GM18907 (cell line): Measurements from ENCODE around the gene IGF1R.

Experiments used
- ATAC-seq: cut with Tn5 transposase; IDR thresholded peaks from one replicate; pipeline ENCODE4 v1.9.1; 2021; ENCODE audit warnings: mild to moderate bottlenecking, moderate library complexity; ENCODE audit not compliant: unreplicated experiment

The IGF1R gene

DNA sequence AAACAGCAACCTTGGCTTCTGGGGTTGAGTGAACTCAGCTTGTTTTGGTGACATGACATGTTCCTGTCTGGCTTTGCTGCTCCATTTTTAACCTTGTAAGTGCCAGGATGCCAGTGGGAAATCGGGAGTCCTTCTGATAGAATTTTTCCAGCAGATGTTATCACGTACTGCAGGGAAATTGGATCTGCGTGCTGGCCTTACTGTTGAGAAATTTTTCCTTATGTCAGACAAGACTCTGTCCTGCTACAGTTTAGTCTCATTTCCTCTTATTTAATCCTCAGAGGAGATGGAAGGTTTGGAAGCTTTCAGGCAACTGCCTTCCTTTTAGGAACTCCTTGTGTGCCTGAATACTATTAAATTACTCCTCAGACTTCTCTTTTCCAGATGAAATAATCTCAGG, 278.7 kb downstream of the IGF1R start:
- ATAC-seq, result no peak

DNA sequence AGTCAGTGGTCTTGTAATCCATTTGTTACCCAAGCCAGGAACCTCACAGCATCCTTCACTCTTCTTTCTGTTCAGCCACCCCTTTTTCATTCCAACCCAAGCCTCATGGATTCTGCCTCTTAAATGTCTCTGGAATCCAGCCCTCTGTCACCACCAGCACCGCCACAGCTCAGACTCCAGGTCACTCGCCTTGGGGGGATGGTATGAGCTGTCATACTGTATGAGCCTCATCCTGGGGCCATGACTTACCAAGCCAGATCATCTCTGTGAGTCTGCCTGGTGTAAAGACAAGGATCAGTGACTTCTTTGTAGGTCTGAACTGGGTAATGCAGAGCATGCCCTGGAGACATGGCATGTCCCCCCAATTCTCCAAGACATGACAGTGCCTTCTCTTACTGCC, 279.7 kb downstream of the IGF1R start:
- ATAC-seq, result no peak

DNA sequence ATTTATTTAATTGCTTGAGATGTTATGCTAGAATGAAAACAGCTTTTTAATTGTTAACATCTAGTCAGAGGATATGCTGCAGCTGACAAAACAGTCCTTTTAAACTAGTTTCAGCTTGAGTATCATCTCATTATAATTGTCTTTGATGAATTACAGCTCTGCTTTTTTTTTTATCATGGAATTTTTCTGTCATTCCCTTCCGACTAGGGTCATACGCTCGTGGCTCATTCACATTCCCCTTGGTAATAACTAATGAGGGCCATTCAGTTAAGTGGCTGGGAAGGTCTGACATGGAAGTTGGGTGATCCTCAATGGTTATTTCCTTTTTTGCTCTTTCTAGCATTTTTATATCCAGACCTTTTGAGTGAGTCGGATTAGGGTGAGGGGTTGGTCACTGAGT, 282.2 kb downstream of the IGF1R start:
- ATAC-seq, result no peak

DNA sequence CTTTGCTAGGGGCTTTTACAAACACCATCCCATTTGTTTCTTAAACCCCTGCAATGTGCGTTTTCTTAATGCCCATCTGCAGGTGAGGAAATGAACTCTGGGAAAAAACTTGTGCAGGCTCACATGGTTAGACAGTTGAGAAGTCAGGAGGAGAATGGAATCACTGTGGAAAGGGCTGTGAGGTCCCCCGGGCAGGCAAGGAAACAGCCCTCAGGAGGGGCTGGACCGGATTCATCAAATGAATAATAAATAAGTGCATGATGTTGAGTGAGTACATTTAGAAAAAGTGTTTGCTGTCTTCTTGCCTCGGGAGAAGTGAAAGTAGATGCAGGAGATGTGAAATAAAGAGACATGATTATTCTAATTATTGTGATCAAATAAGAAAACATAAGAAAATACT, 282.7 kb downstream of the IGF1R start:
- ATAC-seq, result no peak

DNA sequence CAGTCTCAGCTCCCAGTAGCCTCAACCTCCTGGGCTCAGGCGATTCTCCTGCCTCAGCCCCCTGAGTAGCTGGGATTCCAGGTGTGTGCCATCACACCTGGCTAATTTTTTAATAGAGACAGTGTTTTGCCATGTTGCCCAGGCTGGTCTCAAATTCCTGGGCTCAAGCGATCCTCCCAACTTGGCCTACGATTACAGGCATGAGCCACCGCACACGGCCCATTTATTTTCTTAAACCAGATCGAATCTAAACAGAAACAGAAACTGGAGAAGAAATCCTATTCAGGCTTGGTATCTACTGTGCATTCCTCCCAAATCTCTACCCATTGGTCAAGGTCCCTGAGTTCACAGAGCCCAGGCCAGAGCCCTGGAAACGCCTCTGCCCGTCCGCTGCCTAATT, 285.1 kb downstream of the IGF1R start:
- ATAC-seq, result no peak

DNA sequence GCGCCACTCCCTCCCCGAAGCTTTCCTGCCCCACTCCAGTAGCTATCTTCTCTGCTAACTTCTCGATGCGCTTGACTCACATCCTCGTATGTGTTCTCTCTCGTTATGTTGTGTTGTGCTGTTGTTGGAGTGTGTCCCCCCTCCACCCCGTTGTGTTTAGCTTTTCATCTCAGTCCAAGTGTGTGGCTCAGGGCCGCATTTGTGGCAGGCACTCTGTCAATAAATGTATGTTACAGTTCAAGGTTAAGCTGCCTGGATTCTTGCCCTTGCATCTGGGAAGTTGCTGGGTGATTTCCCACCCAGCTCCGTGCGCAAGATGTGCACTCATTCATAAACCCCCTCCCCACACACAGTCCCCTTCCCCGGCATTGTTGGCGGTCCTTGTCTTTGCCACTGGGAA, 287.4 kb downstream of the IGF1R start:
- ATAC-seq, result no peak

DNA sequence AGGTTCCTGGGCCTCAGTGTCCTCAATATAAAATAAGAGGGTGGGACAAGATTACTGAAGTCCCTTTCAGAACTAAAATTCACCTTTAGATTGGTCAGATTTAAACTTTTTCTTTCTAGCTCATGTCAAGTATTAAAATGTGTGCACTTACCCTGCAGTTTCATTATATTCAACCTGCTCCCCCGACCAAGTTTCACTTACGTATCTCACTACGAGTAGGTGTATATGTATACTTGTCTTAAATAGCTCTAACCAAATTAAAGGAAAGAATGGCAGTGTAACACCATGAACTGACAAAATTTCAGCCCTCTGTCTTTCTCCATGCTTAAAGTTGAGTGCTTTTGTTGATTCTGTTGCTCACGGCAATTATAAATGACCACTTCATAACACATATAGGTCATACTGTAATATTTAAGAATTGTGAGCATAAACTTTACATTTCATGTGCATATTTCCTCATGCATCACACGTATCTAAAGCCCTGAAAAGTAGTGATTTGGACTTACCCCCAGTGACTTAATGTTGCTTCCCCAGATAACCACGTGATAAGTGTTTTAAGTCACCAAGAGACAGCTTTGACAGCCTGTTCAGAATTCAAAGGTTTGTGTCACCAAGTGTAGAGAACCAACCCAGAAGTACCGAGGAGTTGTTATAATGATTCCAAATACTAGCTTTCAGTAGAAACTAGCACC, 289.2 kb downstream of the IGF1R start:
- ATAC-seq, result peak; percentile 51

DNA sequence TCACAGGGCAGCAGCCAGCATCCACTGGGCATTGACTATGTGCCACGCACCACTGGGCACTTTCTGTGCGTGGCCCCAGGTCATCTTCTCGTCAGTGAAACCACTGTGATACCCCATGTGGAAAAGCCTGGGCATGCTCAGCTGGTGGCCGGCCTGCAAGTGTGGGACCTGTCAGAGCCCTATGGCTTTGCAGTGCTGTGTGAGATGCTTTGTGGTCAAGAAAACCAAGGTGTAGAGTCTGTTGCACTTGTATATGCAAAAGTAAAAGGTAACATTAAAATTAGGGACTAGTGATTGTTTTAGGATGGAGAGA, 289.7 kb downstream of the IGF1R start:
- ATAC-seq, result peak; percentile 39

DNA sequence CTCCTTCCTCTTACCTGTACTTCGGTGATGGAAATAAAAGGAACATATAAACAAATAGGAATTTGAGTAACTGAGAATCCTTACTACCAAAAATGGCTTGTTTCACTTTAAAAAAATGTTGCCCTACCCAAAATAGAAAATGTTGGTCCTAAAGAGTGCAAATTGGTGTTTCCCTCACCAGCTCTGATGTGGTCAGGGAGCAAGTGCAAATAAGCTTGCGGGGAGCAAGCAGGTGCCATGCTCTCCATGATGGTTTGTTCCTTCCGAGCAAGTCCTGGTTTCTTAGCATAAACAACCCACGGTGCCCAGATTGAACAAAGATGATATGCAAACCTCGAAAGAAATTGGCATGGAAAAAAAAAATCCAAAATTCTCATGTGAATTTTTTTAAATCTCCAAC, 290.5 kb downstream of the IGF1R start:
- no peak for ATAC-seq

DNA sequence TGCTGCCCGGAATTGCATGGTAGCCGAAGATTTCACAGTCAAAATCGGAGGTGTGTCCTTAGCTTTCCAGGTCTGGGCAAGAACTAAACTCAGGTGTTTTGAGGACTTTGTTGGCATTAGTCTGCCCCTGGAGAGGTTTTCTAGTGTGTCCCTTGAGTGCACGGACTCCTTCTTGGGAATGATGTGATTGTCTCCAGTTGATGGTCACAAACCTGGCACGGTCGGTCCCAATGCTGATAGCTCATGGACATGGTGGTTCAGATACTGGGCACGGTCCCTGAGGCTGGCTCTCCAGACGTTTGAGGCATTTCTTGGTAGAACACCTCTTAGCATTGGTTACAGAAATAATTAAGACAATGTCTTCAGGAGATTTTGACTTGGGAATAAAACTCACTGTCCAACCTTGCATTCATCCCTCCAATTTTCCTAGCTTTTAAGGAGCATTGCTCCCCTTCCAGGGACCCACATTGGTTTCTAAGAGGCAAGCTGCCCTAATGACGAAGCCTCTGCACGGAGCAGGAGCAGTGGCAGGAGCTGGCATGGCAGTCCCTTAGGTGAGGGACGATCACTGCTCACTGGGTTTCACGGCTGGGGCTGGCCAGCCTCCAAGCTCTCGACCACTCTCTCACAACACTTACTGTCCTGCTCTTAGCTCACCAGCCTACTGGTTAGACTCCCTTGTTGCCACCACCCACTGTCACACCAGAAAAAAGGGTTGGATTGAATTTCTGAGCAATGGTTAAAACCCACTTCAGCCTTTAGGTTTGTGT, 291.2 kb downstream of the IGF1R start:
- ATAC-seq, result no peak

DNA sequence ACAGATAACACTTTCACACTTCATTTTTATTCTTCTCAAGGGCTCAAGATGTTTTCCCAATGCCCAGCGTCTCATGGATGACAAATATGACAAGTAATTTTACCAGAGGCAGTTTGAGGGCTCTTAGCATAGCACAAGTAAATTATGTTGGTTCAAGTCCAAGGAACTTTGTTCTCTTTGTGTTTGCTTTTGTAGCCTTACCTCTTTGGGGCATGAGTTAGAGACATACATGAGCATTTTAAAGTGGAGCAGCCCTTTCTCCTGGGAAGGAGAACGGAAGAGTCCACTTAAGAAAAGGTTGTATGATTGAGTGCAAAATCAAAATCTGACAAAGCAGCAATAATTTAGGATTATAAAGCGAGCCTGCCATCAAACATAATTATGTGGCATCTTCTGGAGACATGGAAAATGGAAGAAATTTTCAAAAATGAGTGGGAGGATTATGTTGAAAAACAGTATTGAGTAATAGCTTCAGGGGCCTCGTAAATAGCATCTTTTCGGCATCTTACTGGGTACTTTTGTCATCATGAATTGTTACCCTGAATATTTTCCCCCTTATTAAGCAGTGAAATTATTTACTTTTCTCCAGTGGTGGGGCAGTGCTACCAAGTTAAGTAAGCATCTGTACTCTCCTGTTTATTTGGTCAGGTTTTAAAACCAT, 293.4 kb downstream of the IGF1R start:
- no peak for ATAC-seq

DNA sequence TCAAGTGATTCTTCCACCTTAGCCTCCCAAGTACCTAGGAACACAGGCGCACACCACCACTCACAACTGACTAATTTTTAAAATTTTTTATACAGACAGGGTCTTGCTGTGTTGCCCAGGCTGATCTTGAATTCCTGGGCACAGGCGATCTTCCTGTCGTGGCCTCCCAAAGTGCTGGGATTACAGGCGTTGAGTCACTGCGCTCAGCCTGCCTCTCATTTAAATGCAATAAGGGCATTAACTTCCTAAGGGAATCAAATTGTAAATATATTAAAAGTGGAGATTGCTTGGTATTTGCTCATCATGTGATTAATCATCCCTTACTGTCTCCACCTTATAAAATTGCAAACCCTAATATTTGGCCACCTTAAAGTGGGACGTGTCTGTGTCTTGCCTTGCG, 294.1 kb downstream of the IGF1R start:
- no peak for ATAC-seq

DNA sequence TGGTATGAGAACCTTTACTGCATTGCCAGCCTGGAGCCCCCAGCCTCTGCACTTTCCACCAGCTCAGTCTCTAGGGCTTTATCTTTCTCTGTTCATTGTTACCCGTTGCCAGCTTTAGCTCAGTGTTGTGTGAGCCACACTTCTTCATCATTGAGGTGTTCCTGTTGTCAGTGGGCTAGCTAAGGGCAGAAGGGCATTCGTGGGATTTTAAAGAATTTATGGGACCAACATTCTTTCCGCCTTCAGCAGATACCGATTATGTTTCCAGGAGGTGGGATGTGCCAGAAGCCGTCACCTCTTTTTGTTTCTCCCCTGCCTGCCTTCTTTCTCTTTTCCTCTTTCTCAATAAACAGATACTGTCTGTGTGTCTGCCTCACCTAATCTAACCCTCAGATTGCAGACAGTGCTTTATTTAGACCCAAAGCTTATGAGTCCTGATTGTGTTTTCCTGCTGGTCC, 294.7 kb downstream of the IGF1R start:
- ATAC-seq, result no peak

DNA sequence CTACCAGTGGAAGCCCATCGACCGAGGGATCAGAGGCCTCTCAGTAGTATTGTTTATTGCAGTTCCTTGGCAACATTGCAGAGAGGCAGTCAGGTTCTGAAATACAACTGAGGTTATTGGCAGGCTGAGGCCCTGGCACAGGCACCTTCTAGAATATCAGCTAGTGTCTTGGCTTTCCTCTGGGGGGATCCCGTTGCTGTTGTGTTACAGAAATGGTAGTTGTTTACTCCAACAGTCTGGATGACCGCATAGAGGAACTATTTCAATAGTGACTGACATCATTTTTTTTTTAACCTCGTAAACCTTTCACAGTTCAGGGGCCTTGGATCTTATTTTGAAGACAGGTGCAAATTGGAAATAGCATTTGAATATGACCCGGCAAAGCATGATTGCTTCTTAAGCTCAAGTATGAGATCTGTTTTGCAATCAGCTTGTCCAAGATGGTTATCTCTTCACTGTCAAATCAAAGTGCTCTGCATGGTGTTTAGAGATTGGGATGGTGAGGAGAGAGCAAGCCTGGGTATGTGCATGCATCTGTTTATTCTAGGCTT, 295.3 kb downstream of the IGF1R start:
- ATAC-seq, result no peak

DNA sequence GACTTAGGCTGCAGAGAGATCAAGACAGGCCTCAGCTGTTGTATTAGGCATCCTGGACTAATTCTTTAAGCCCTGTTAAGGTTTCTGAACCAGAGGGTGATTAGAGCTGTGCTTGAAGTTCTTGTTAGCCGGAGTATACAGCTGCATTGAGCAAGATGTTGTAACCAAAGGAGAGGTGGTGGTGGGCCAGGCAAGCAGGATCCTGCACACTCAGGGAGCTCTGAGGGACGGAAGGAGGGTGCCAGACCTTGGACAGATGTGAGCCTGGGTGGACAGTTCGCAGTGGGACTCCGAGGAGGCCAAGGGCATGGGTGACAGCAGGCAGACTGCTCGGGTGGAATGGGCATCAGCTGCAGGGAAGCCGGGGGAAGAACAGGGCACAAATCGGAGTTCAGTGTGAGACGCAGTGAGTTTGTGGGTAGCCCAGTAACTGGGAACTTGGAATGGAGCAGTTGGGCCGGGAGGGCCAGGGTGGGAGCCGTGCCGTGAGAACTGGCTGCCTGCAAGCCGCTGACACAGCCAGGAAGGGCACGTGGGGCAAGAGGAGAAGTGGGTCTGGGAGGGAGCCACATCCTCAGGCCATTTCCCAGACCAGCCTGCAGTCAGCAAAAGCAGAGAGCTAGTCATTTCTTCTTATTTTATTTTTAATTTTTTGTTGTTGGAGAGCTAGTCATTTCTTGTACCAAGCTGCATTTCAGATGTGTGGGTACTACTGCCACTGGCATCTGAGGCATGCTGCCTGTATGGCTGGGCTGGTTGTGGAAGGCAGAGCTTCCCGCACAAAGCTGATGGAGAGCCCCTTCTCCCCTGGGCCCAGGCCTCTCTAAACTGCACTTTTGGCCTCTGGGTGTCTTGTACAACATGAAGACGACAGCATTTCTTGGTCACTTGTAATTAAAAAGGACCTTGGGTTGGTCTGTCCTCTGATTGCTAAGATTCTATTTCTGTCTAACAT, 298.2 kb downstream of the IGF1R start:
- ATAC-seq, result no peak

DNA sequence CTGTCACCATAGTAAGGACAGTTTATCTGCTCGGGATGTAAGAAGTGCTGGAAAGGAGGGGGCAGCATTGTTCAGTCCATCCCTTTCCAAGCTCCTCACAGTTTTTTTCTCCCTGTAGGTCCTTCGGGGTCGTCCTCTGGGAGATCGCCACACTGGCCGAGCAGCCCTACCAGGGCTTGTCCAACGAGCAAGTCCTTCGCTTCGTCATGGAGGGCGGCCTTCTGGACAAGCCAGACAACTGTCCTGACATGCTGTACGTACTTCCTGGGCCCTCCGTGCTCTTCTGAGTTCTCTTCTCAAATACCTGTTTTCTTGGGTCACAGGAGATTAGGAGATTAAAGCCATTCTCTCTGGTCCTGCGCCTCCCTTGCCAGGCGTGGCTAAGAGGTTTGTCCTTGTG, 300.1 kb downstream of the IGF1R start:
- ATAC-seq, result no peak

DNA sequence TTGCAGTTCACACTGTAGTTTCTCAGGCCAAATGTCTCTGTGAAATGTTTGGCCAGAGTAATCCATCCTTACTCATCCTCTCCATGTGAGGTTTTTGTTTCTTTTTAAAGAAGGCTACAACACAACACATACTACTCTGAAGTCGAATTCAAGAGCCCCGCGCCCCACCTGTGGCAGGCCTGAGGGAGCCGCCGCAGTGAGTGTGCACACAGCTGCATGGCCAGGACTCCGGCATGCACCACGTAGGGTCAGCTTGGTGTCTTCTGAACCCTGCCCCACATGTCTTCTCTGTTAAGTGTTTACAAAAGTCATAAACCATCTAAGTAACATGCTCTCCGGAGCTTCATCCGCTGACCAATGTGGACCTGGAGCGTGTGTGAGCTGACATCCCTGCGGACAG, 300.6 kb downstream of the IGF1R start:
- ATAC-seq, result no peak

DNA sequence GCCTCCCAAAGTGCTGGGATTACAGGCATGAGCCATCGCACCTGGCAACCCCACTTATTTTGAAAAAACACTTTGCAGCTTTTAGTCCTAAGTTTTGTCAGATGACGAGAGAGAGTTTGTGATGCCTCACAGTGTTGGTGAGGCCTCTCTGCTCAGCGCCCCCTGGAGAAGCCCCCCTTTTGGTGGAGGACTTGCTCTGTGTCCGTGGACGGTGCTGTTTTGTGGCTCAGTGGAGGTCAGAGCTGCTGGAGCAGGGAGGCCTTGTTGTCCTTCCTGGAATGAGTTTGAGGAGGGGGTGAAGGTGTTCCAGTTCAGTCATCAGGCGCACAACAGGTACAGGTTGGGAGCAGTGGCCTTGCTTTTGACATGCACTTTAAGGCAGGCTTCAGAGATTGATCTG, 301.3 kb downstream of the IGF1R start:
- no peak for ATAC-seq

DNA sequence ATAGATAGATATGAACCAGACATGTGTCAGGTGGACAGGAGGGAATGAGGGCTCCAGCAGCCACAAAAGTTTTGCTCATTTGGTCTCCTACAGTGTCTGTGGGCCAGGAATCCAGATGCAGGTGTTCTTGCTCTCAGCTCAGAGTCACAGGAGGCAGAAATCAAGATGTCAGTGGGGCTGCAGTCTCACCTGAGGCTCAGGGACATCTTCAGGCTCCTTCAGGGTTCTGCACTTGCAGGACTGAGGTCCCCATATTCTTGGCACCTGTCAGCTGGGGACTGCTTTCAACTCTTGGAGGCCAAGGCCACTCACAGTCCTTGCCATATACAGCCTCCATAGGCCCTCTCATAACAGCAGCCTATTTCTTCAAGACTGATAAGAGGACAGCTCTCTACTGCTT, 301.9 kb downstream of the IGF1R start:
- ATAC-seq, result no peak

DNA sequence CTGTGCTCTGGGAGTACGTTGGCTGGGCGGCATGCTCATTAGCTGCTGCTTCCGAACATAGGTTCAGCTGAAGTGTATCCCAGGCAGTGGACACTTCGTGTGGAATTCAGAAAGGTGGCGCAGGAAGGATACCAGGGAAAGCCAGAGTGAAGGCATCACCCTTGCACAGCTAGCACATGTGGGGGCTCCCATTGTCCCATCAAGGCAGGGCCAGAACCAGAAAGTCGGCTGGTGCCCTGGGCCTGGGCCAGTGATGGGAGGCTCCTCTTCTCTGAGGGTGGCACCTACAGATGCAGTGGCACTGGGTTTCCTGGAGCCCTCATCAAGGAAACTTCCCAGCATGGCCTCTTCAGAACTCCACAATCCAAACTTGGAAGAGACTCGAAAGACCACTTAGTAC, 302.7 kb downstream of the IGF1R start:
- ATAC-seq, result no peak
